Measurements from ENCODE around the gene NPHP1.
"Not testable (repeated sequence)": the region's sequence is repeated elsewhere in the genome, so short reads cannot be mapped to it uniquely, and the experiment has no call there.

Gene NPHP1

GRCh38 chr2:110205660-110206455 lies 1.0 kb upstream of the NPHP1 start:
- Histone ChIP-seq H3K4me3 (peak overlapping the region; percentile 86; the same call in 1 of the 2 replicates), H3K27ac (no peak overlapping the region), H3K9ac (ENCODE audit: insufficient read length) (no peak overlapping the region), H3K9me3 (ENCODE audit: low read depth, low read length) (no peaks in the 10 kb centered on the region), H3K36me3 (ENCODE audit: insufficient read depth, low read length) (peaks cover 10% of the 10 kb centered on the region)
- TF ChIP-seq POLR2AphosphoS5 (IDR thresholded peaks at IDR 0.05; ENCODE audit: borderline replicate concordance, low read depth, low read length), result no peak
- no peak for TF ChIP-seq EZH2 (IDR thresholded peaks at IDR 0.05)
- no peak for TF ChIP-seq FOXP2 (optimal IDR thresholded peaks at IDR 0.05; ENCODE audit: control extremely low read depth, extremely low read length, insufficient read depth)
- no peak for DNase-seq (ENCODE audit: low read depth, low spot score)

DNA sequence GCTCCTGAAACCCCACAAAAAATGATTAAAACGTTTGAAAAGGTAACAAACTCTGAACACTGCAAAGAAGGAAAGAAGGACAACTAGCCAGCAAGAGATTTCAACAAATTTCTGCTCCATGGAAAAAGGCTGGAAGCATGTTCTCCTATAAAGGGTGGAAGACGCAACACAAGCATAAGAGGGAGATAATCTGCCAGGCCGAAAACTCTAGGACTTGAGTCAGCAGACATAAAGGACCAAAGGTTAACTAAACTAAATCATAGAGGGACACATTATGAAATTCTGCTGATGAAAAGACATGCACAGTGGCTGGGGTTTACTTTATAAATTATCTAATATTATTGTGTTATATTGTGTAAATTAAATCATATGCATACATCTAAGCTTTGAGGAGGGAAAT lies 6.8 kb downstream of the NPHP1 start:
- H3K9ac ChIP-seq (ENCODE audit: insufficient read length), result no peak overlapping the region
- H3K4me3 ChIP-seq, result no peak overlapping the region
- H3K9me3 ChIP-seq (ENCODE audit: low read depth, low read length), result no peaks in the 10 kb centered on the region
- DNase-seq (ENCODE audit: low read depth, low spot score), result no peak
- no peak overlapping the region for H3K27ac ChIP-seq
- TF ChIP-seq EZH2 (IDR thresholded peaks at IDR 0.05) (no peak), FOXP2 (optimal IDR thresholded peaks at IDR 0.05; ENCODE audit: control extremely low read depth, extremely low read length, insufficient read depth) (no peak), POLR2AphosphoS5 (IDR thresholded peaks at IDR 0.05; ENCODE audit: borderline replicate concordance, low read depth, low read length) (no peak)
- H3K36me3 ChIP-seq (ENCODE audit: insufficient read depth, low read length), result no peaks in the 10 kb centered on the region

DNA sequence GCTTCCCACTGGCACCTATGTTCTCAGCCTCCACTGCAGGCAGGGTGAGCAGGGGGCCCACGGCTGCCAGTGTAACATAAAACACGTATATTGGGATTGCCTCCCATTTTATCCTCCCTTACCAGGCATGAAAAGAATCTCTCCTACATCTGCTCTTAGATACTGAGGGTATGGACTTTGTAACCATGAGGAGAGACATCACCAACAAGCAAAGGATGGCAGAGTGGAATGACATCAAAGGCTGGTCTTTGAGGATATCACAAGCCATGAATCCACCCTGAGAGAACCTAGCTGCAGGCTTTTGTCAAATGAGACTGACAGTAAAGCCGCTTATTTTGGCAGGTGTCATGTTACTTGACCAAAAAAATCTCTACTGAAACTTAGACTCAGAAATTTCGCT lies 7.4 kb downstream of the NPHP1 start:
- TF ChIP-seq EZH2 (IDR thresholded peaks at IDR 0.05), result no peak
- no peak for TF ChIP-seq POLR2AphosphoS5 (IDR thresholded peaks at IDR 0.05; ENCODE audit: borderline replicate concordance, low read depth, low read length)
- TF ChIP-seq FOXP2 (optimal IDR thresholded peaks at IDR 0.05; ENCODE audit: control extremely low read depth, extremely low read length, insufficient read depth), result no peak
- DNase-seq (ENCODE audit: low read depth, low spot score), result no peak
- Histone ChIP-seq H3K4me3 (no peak overlapping the region), H3K27ac (no peak overlapping the region), H3K9me3 (ENCODE audit: low read depth, low read length) (no peaks in the 10 kb centered on the region), H3K36me3 (ENCODE audit: insufficient read depth, low read length) (no peaks in the 10 kb centered on the region), H3K9ac (ENCODE audit: insufficient read length) (no peak overlapping the region)

GRCh38 chr2:110190169-110190568 lies 14.6 kb downstream of the NPHP1 start:
- not testable (repeated sequence) for H3K4me3 ChIP-seq; H3K9me3 ChIP-seq (ENCODE audit: low read depth, low read length); DNase-seq (ENCODE audit: low read depth, low spot score); H3K9ac ChIP-seq (ENCODE audit: insufficient read length); H3K27ac ChIP-seq; H3K36me3 ChIP-seq (ENCODE audit: insufficient read depth, low read length)

DNA sequence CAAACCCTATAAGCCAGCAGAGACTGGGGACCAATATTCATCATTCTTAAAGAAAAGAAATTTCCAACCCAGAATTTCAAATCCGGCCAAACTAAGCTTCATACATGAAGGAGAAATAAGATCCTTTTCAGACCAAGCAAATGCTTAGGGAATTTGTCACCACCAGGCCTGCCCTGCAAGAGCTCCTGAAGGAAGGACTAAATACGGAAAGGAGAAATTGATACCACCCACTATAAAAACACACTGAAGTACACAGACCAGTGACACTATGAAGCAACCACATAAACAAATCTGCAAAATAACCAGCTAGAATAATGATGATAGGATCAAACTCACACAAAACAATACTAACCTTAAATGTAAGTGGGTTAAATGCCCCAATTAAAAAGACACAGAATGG lies 22.4 kb downstream of the NPHP1 start:
- no peak for TF ChIP-seq EZH2 (IDR thresholded peaks at IDR 0.05)
- TF ChIP-seq POLR2AphosphoS5 (IDR thresholded peaks at IDR 0.05; ENCODE audit: borderline replicate concordance, low read depth, low read length), result no peak
- no peak for TF ChIP-seq FOXP2 (optimal IDR thresholded peaks at IDR 0.05; ENCODE audit: control extremely low read depth, extremely low read length, insufficient read depth)
- Histone ChIP-seq H3K9ac (ENCODE audit: insufficient read length) (no peak overlapping the region), H3K9me3 (ENCODE audit: low read depth, low read length) (no peaks in the 10 kb centered on the region), H3K27ac (no peak overlapping the region), H3K36me3 (ENCODE audit: insufficient read depth, low read length) (no peaks in the 10 kb centered on the region), H3K4me3 (no peak overlapping the region)
- no peak for DNase-seq (ENCODE audit: low read depth, low spot score)

- no peaks in the 10 kb centered on the region for H3K36me3 ChIP-seq (ENCODE audit: insufficient read depth, low read length)
- H3K9me3 ChIP-seq (ENCODE audit: low read depth, low read length), result no peaks in the 10 kb centered on the region
- no peak overlapping the region for H3K9ac ChIP-seq (ENCODE audit: insufficient read length)
- DNase-seq (ENCODE audit: low read depth, low spot score), result no peak
- H3K4me3 ChIP-seq, result no peak overlapping the region
- no peak overlapping the region for H3K27ac ChIP-seq
- TF ChIP-seq EZH2 (IDR thresholded peaks at IDR 0.05), result no peak
- no peak for TF ChIP-seq POLR2AphosphoS5 (IDR thresholded peaks at IDR 0.05; ENCODE audit: borderline replicate concordance, low read depth, low read length)
- TF ChIP-seq FOXP2 (optimal IDR thresholded peaks at IDR 0.05; ENCODE audit: control extremely low read depth, extremely low read length, insufficient read depth), result no peak
Observed at GRCh38 chr2:110180036-110180435, 24.8 kb downstream of the NPHP1 start.

DNA sequence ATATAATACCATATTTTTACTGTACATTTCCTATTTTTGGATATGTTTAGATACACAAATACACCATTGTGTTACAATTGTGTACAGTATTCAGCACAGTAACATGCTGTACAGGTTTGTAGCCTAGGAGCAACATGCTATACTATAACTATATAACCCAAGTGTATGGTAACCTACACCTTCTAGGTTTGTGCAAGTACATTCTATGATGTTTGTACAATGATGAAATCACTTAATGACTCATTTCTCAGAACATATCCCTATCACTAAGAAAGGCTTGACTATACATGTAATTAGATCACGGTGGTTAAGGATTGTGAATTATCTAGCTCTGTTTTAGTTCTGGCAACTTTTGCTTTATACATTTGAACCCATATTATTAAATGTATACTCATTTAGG lies 31.3 kb downstream of the NPHP1 start:
- TF ChIP-seq FOXP2 (optimal IDR thresholded peaks at IDR 0.05; ENCODE audit: control extremely low read depth, extremely low read length, insufficient read depth), result no peak
- no peak for TF ChIP-seq EZH2 (IDR thresholded peaks at IDR 0.05)
- TF ChIP-seq POLR2AphosphoS5 (IDR thresholded peaks at IDR 0.05; ENCODE audit: borderline replicate concordance, low read depth, low read length), result no peak
- H3K9ac ChIP-seq (ENCODE audit: insufficient read length), result no peak overlapping the region
- no peak overlapping the region for H3K4me3 ChIP-seq
- no peaks in the 10 kb centered on the region for H3K36me3 ChIP-seq (ENCODE audit: insufficient read depth, low read length)
- DNase-seq (ENCODE audit: low read depth, low spot score), result no peak
- no peak overlapping the region for H3K27ac ChIP-seq
- no peaks in the 10 kb centered on the region for H3K9me3 ChIP-seq (ENCODE audit: low read depth, low read length)

- Histone ChIP-seq H3K27ac (no peak overlapping the region), H3K9ac (ENCODE audit: insufficient read length) (no peak overlapping the region), H3K36me3 (ENCODE audit: insufficient read depth, low read length) (no peaks in the 10 kb centered on the region), H3K4me3 (no peak overlapping the region), H3K9me3 (ENCODE audit: low read depth, low read length) (no peaks in the 10 kb centered on the region)
- TF ChIP-seq FOXP2 (optimal IDR thresholded peaks at IDR 0.05; ENCODE audit: control extremely low read depth, extremely low read length, insufficient read depth) (no peak), POLR2AphosphoS5 (IDR thresholded peaks at IDR 0.05; ENCODE audit: borderline replicate concordance, low read depth, low read length) (no peak), EZH2 (IDR thresholded peaks at IDR 0.05) (no peak)
- DNase-seq (ENCODE audit: low read depth, low spot score), result no peak
Observed at GRCh38 chr2:110172506-110172905, 32.3 kb downstream of the NPHP1 start.

GRCh38 chr2:110170102-110170501 lies 34.7 kb downstream of the NPHP1 start:
- TF ChIP-seq POLR2AphosphoS5 (IDR thresholded peaks at IDR 0.05; ENCODE audit: borderline replicate concordance, low read depth, low read length) (no peak), EZH2 (IDR thresholded peaks at IDR 0.05) (no peak), FOXP2 (optimal IDR thresholded peaks at IDR 0.05; ENCODE audit: control extremely low read depth, extremely low read length, insufficient read depth) (no peak)
- Histone ChIP-seq H3K4me3 (no peak overlapping the region), H3K9ac (ENCODE audit: insufficient read length) (no peak overlapping the region), H3K9me3 (ENCODE audit: low read depth, low read length) (no peaks in the 10 kb centered on the region), H3K27ac (no peak overlapping the region), H3K36me3 (ENCODE audit: insufficient read depth, low read length) (no peaks in the 10 kb centered on the region)
- DNase-seq (ENCODE audit: low read depth, low spot score), result no peak

Data from SK-N-MC (cell line).